ENCODE measurements around the gene RASL10A. TPM values are rescaled to one million over a fixed set of nuclear protein-coding genes. Genes with fewer than 3 reads are reported as not detected.
"Not testable (repeated sequence)": the region's sequence is repeated elsewhere in the genome, so short reads cannot be mapped to it uniquely, and the experiment has no call there.

RASL10A gene
- 4.1 and 4.3 TPM in 2 replicates for total RNA-seq (2014; rRNA removed; shearing (Covaris generic))

GRCh38 chr22:29315286-29316140, at the start of gene RASL10A:
RASL10A (minus strand) TSS chr22:29315697; CDS start chr22:29315246, 451 bp downstream.
- H3K36me3 ChIP-seq = no peaks in the 10 kb centered on the region
- no peaks in the 10 kb centered on the region for H3K27me3 ChIP-seq
- H3K27ac ChIP-seq = no peak within 1 kb of the TSS
- DNase-seq = peak; percentile 59 to 65
- H3K4me3 ChIP-seq = peak within 1 kb of the TSS; percentile 63
- H3K9me3 ChIP-seq (replicated peaks) = no peaks in the 10 kb centered on the region
- H3K4me1 ChIP-seq = peaks cover 23% of the 10 kb centered on the region

- H3K36me3 ChIP-seq = peaks cover 11% of the 10 kb centered on the region
- no peak overlapping the region for H3K4me3 ChIP-seq
- H3K4me1 ChIP-seq = peaks cover 12% of the 10 kb centered on the region
- H3K27me3 ChIP-seq = no peaks in the 10 kb centered on the region
- no peaks in the 10 kb centered on the region for H3K9me3 ChIP-seq (replicated peaks)
- peak; percentile 67 for DNase-seq
- H3K27ac ChIP-seq = no peak overlapping the region
Observed at GRCh38 chr22:29359469-29359868, 44.0 kb upstream of the RASL10A start.

- not testable (repeated sequence) for DNase-seq, H3K27ac ChIP-seq
- H3K36me3 ChIP-seq = peaks cover 19% of the 10 kb centered on the region
Observed at GRCh38 chr22:29357193-29357890, 41.8 kb upstream of the RASL10A start.

GRCh38 chr22:29353860-29354259, 38.4 kb upstream of the RASL10A start:
- no peaks in the 10 kb centered on the region for H3K27me3 ChIP-seq
- no peaks in the 10 kb centered on the region for H3K9me3 ChIP-seq (replicated peaks)
- no peak overlapping the region for H3K27ac ChIP-seq
- H3K4me3 ChIP-seq = no peak overlapping the region
- DNase-seq = no peak
- peaks cover 26% of the 10 kb centered on the region for H3K36me3 ChIP-seq
- H3K4me1 ChIP-seq = no peaks in the 10 kb centered on the region

More at GRCh38 chr22:29357193-29357890, 41.8 kb upstream of the RASL10A start:
- not testable (repeated sequence) for H3K9me3 ChIP-seq (replicated peaks); H3K4me1 ChIP-seq; H3K4me3 ChIP-seq; H3K27me3 ChIP-seq

- Histone ChIP-seq H3K4me1 (no peaks in the 10 kb centered on the region), H3K27me3 (no peaks in the 10 kb centered on the region), H3K4me3 (no peak overlapping the region), H3K36me3 (peaks cover 28% of the 10 kb centered on the region), H3K9me3 (replicated peaks) (no peaks in the 10 kb centered on the region), H3K27ac (no peak overlapping the region)
- DNase-seq = no peak
Observed at GRCh38 chr22:29353286-29353685, 37.8 kb upstream of the RASL10A start.

GRCh38 chr22:29352778-29353177, 37.3 kb upstream of the RASL10A start:
- DNase-seq = no peak
- H3K4me1 ChIP-seq = no peaks in the 10 kb centered on the region
- no peak overlapping the region for H3K27ac ChIP-seq
- peaks cover 31% of the 10 kb centered on the region for H3K36me3 ChIP-seq
- H3K27me3 ChIP-seq = no peaks in the 10 kb centered on the region
- no peak overlapping the region for H3K4me3 ChIP-seq
- no peaks in the 10 kb centered on the region for H3K9me3 ChIP-seq (replicated peaks)

- Histone ChIP-seq H3K4me3 (no peak overlapping the region), H3K27me3 (no peaks in the 10 kb centered on the region), H3K4me1 (peaks cover 4% of the 10 kb centered on the region), H3K36me3 (peaks cover 32% of the 10 kb centered on the region), H3K9me3 (replicated peaks) (no peaks in the 10 kb centered on the region), H3K27ac (no peak overlapping the region)
- no peak for DNase-seq
Observed at GRCh38 chr22:29351891-29352290, 36.4 kb upstream of the RASL10A start.

GRCh38 chr22:29351042-29351441, 35.5 kb upstream of the RASL10A start:
- Histone ChIP-seq H3K4me1 (peaks cover 10% of the 10 kb centered on the region), H3K4me3 (no peak overlapping the region), H3K27me3 (no peaks in the 10 kb centered on the region), H3K36me3 (peaks cover 32% of the 10 kb centered on the region), H3K9me3 (replicated peaks) (no peaks in the 10 kb centered on the region), H3K27ac (no peak overlapping the region)
- DNase-seq = no peak

GRCh38 chr22:29348956-29349355, 33.5 kb upstream of the RASL10A start:
- Histone ChIP-seq H3K27me3 (no peaks in the 10 kb centered on the region), H3K27ac (no peak overlapping the region), H3K4me1 (peaks cover 19% of the 10 kb centered on the region), H3K36me3 (peaks cover 22% of the 10 kb centered on the region; the same call in 1 of the 2 replicates), H3K9me3 (replicated peaks) (no peaks in the 10 kb centered on the region), H3K4me3 (no peak overlapping the region)
- peak in 1 of 2 experiments; percentile 17 for DNase-seq

GRCh38 chr22:29348041-29348440, 32.5 kb upstream of the RASL10A start:
- DNase-seq = no peak
- no peaks in the 10 kb centered on the region for H3K27me3 ChIP-seq
- peaks cover 26% of the 10 kb centered on the region for H3K4me1 ChIP-seq
- H3K36me3 ChIP-seq = peaks cover 21% of the 10 kb centered on the region; the same call in 1 of the 2 replicates
- H3K27ac ChIP-seq = no peak overlapping the region
- H3K4me3 ChIP-seq = no peak overlapping the region
- H3K9me3 ChIP-seq (replicated peaks) = no peaks in the 10 kb centered on the region

GRCh38 chr22:29346659-29347058, 31.2 kb upstream of the RASL10A start:
- peaks cover 23% of the 10 kb centered on the region; the same call in 1 of the 2 replicates for H3K36me3 ChIP-seq
- no peaks in the 10 kb centered on the region for H3K9me3 ChIP-seq (replicated peaks)
- H3K4me3 ChIP-seq = no peak overlapping the region
- peak overlapping the region; percentile 6; the same call in 1 of the 2 replicates for H3K27ac ChIP-seq
- peaks cover 34% of the 10 kb centered on the region for H3K4me1 ChIP-seq
- peak; percentile 54 to 72 for DNase-seq
- no peaks in the 10 kb centered on the region for H3K27me3 ChIP-seq

GRCh38 chr22:29345932-29346331, 30.4 kb upstream of the RASL10A start:
- Histone ChIP-seq H3K9me3 (replicated peaks) (no peaks in the 10 kb centered on the region), H3K27ac (peak overlapping the region; percentile 6; the same call in 1 of the 2 replicates), H3K4me3 (no peak overlapping the region), H3K27me3 (no peaks in the 10 kb centered on the region), H3K36me3 (peaks cover 20% of the 10 kb centered on the region; the same call in 1 of the 2 replicates), H3K4me1 (peaks cover 34% of the 10 kb centered on the region)
- no peak for DNase-seq

- not testable (repeated sequence) for H3K4me3 ChIP-seq
Observed at GRCh38 chr22:29344889-29345288, 29.4 kb upstream of the RASL10A start.

GRCh38 chr22:29344137-29344536, 28.6 kb upstream of the RASL10A start:
- peak overlapping the region; percentile 56 for H3K27ac ChIP-seq
- no peaks in the 10 kb centered on the region for H3K27me3 ChIP-seq
- H3K4me3 ChIP-seq = no peak overlapping the region
- peaks cover 18% of the 10 kb centered on the region; the same call in 1 of the 2 replicates for H3K36me3 ChIP-seq
- peak; percentile 78 to 88 for DNase-seq
- H3K4me1 ChIP-seq = peaks cover 34% of the 10 kb centered on the region
- no peaks in the 10 kb centered on the region for H3K9me3 ChIP-seq (replicated peaks)

More at GRCh38 chr22:29344889-29345288, 29.4 kb upstream of the RASL10A start:
- not testable (repeated sequence) for DNase-seq; H3K27me3 ChIP-seq; H3K9me3 ChIP-seq (replicated peaks)
- peaks cover 34% of the 10 kb centered on the region for H3K4me1 ChIP-seq
- H3K36me3 ChIP-seq = peaks cover 18% of the 10 kb centered on the region; the same call in 1 of the 2 replicates
- peak overlapping the region; percentile 56 for H3K27ac ChIP-seq

GRCh38 chr22:29343313-29343805, 27.9 kb upstream of the RASL10A start:
- no peak overlapping the region for H3K4me3 ChIP-seq
- no peaks in the 10 kb centered on the region for H3K27me3 ChIP-seq
- peaks cover 34% of the 10 kb centered on the region for H3K4me1 ChIP-seq
- no peaks in the 10 kb centered on the region for H3K9me3 ChIP-seq (replicated peaks)
- peak; percentile 33 to 57 for DNase-seq
- H3K36me3 ChIP-seq = peaks cover 17% of the 10 kb centered on the region; the same call in 1 of the 2 replicates
- H3K27ac ChIP-seq = peak overlapping the region; percentile 56

All from SJCRH30 (cell line).